Spinal cord (tissue), 10 donors: Measurements from ENCODE around the gene MYRIP. TPM values are rescaled to one million over a fixed set of nuclear protein-coding genes. Genes with fewer than 3 reads are reported as not detected.
A peak's percentile ranks its signal among the peaks of the same experiment; 100 is the strongest.

Source experiments
- DNase-seq, 6 donors: peaks; one replicate each; pipeline versions ENCODE4 v3.0.0 to v3.0.0-alpha.2; 2013 to 2015; ENCODE audit warnings: low spot score in 6 of 6, low read depth in 4 of 6
- H3K27ac ChIP-seq: one replicate; pipeline ENCODE4 v1.5.1; 2013; ENCODE audit warnings: low read depth, low read length, control low read depth
- H3K27me3 ChIP-seq: one replicate; pipeline ENCODE4 v1.6.1; 2013; ENCODE audit warnings: low read length; ENCODE audit not compliant: control insufficient read depth, insufficient read depth
- H3K36me3 ChIP-seq: one replicate; pipeline ENCODE4 v1.6.1; 2013; ENCODE audit warnings: low read length; ENCODE audit not compliant: control insufficient read depth, insufficient read depth
- H3K4me1 ChIP-seq: one replicate; pipeline ENCODE4 v1.6.1; 2013; ENCODE audit warnings: low read length; ENCODE audit not compliant: control insufficient read depth, insufficient read depth
- H3K4me3 ChIP-seq: one replicate; pipeline ENCODE4 v1.5.1; 2013; ENCODE audit warnings: low read depth, low read length, control low read depth
- H3K9me3 ChIP-seq: one replicate; pipeline ENCODE4 v1.6.1; 2013; ENCODE audit warnings: low read length; ENCODE audit not compliant: control insufficient read depth, insufficient read depth
- WGBS: methylation state at CpG from one replicate; pipeline ENCODE4 v1.1.5; 2013; ENCODE audit warnings: missing lambda C conversion rate; ENCODE audit not compliant: insufficient coverage; 5-methylcytosine and 5-hydroxymethylcytosine counted together
- polyA plus RNA-seq, 2 donors: library from polyadenylated mRNA; unstranded; fragments of 120-200 nt; gene quantifications; one replicate each; pipeline ENCODE4 v1.2.1, GENCODE V29; 2013; ENCODE audit not compliant: insufficient read length in 2 of 2
- total RNA-seq, 2 donors: library from RNA; depleted of rRNA in 1 of 2; stranded (reverse); fragments of 120-200 nt in 1 of 2; fragments of >200 nt in 1 of 2; gene quantifications; one replicate each; pipeline versions ENCODE4 v1.2.3 to v1.2.4, GENCODE V29; 2013 to 2014
- donor health status: healthy.

The MYRIP gene
- total and polyA plus RNA-seq, 4 donors = 12.5 to 18.5 (median 15.0) TPM

DNA sequence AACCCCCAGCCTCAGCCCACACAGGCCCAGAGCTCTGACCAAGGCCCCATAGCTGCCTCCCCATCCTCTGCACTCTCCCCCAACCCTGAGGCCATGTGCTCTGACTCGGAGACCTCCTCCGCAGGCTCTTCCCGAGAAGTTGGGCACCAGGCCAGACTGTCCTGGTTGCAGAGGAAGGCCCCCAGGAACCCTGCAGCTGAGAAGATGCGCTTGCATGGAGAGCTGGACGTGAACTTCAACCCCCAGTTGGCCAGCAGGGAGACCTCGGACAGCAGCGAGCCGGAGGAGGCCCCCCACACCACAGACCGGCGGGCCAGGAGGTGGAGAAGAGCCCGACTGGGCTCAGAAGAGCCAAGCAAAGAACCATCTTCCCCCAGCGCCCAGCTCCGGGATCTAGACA, 380.6 kb downstream of the MYRIP start:
- WGBS = 79% methylated on average over 13 of the region's 13 CpGs
- Histone ChIP-seq H3K27ac (no peak overlapping the region), H3K9me3 (no peaks in the 10 kb centered on the region), H3K36me3 (peaks cover 7% of the 10 kb centered on the region), H3K4me1 (peaks cover 4% of the 10 kb centered on the region), H3K27me3 (no peaks in the 10 kb centered on the region), H3K4me3 (no peak overlapping the region)
- no peak for DNase-seq

DNA sequence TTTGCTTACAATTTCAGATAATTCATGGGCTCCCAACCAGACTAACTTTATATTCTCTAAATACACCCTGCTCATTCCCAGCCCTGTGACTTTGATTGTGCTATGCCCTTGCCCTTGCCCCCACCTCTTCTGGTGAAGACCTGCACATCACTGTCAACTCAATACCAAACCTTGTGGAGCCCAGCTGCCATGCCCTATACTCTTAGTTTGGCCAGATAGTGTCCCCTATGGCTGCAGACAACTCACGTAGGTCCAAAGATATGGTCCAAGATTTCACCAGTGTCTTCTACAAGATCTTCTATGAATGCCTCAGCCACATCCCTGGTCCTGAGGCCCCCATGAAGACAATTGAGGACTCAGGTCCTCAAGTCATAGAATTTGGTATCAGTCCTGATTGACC, 381.8 kb downstream of the MYRIP start:
- Histone ChIP-seq H3K27me3 (no peaks in the 10 kb centered on the region), H3K4me1 (peaks cover 4% of the 10 kb centered on the region), H3K4me3 (no peak overlapping the region), H3K27ac (no peak overlapping the region), H3K36me3 (peaks cover 7% of the 10 kb centered on the region), H3K9me3 (no peaks in the 10 kb centered on the region)
- DNase-seq = no peak
- WGBS = 100% methylated on average over 1 of the region's 1 CpG

- H3K4me3 ChIP-seq = no peak overlapping the region
- H3K27me3 ChIP-seq = no peaks in the 10 kb centered on the region
- H3K4me1 ChIP-seq = no peaks in the 10 kb centered on the region
- WGBS = no CpG with 5 or more reads among the region's 3 CpGs
- H3K27ac ChIP-seq = no peak overlapping the region
- no peaks in the 10 kb centered on the region for H3K9me3 ChIP-seq
- DNase-seq = peak in 5 of 6 donors; percentile 15 to 84 (median 42)
- peaks cover 7% of the 10 kb centered on the region for H3K36me3 ChIP-seq
Measured at GRCh38 chr3:40191850-40192448, 382.5 kb downstream of the MYRIP start.

- WGBS = 100% methylated on average over 1 of the region's 3 CpGs
- DNase-seq = no peak
- Histone ChIP-seq H3K36me3 (peaks cover 7% of the 10 kb centered on the region), H3K4me3 (no peak overlapping the region), H3K27ac (no peak overlapping the region), H3K4me1 (no peaks in the 10 kb centered on the region), H3K27me3 (no peaks in the 10 kb centered on the region), H3K9me3 (no peaks in the 10 kb centered on the region)
Measured at GRCh38 chr3:40192628-40193027, 383.2 kb downstream of the MYRIP start.

DNA sequence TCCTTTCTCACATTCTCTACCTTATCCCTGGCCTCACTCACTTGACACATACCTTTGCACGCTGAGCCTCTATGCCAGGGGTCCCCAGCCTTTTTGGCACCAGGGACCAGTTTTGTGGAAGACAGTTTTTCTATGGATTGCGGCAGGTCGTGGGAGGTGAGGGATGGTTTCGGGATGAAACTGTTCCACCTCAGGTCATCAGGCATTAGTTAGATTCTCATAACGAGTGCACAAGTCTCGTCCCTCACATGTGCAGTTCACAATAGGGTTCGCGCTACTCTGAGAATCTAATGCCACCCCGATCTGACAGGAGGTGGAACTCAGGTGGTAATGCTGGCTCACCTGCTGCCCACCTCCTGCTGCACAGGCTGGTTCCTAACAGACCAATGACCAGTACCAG, 387.6 kb downstream of the MYRIP start:
- H3K27me3 ChIP-seq = no peaks in the 10 kb centered on the region
- H3K27ac ChIP-seq = no peak overlapping the region
- H3K9me3 ChIP-seq = no peaks in the 10 kb centered on the region
- no peaks in the 10 kb centered on the region for H3K4me1 ChIP-seq
- no peak for DNase-seq
- no peak overlapping the region for H3K4me3 ChIP-seq
- 97% methylated on average over 8 of the region's 9 CpGs for WGBS
- no peaks in the 10 kb centered on the region for H3K36me3 ChIP-seq

GRCh38 chr3:40200692-40201316, 391.4 kb downstream of the MYRIP start:
- H3K4me1 ChIP-seq = no peaks in the 10 kb centered on the region
- H3K27ac ChIP-seq = no peak overlapping the region
- H3K36me3 ChIP-seq = no peaks in the 10 kb centered on the region
- WGBS = 95% methylated on average over 3 of the region's 6 CpGs
- no peak for DNase-seq
- no peaks in the 10 kb centered on the region for H3K27me3 ChIP-seq
- H3K4me3 ChIP-seq = no peak overlapping the region
- no peaks in the 10 kb centered on the region for H3K9me3 ChIP-seq

GRCh38 chr3:40201770-40202169, 392.4 kb downstream of the MYRIP start:
- Histone ChIP-seq H3K36me3 (no peaks in the 10 kb centered on the region), H3K4me3 (no peak overlapping the region), H3K27ac (no peak overlapping the region), H3K27me3 (no peaks in the 10 kb centered on the region), H3K4me1 (no peaks in the 10 kb centered on the region), H3K9me3 (no peaks in the 10 kb centered on the region)
- DNase-seq = no peak
- 71% methylated on average over 3 of the region's 3 CpGs for WGBS

GRCh38 chr3:40206522-40206921, 397.1 kb downstream of the MYRIP start:
- no peaks in the 10 kb centered on the region for H3K9me3 ChIP-seq
- no CpG with 5 or more reads among the region's 2 CpGs for WGBS
- no peak overlapping the region for H3K27ac ChIP-seq
- no peaks in the 10 kb centered on the region for H3K4me1 ChIP-seq
- H3K27me3 ChIP-seq = no peaks in the 10 kb centered on the region
- no peak for DNase-seq
- H3K36me3 ChIP-seq = no peaks in the 10 kb centered on the region
- H3K4me3 ChIP-seq = no peak overlapping the region

GRCh38 chr3:40207796-40208195, 398.4 kb downstream of the MYRIP start:
- Histone ChIP-seq H3K4me3 (no peak overlapping the region), H3K27me3 (no peaks in the 10 kb centered on the region), H3K9me3 (no peaks in the 10 kb centered on the region), H3K36me3 (no peaks in the 10 kb centered on the region), H3K4me1 (no peaks in the 10 kb centered on the region), H3K27ac (no peak overlapping the region)
- no peak for DNase-seq

GRCh38 chr3:40208251-40208650, 398.8 kb downstream of the MYRIP start:
- H3K27ac ChIP-seq = no peak overlapping the region
- no peak overlapping the region for H3K4me3 ChIP-seq
- H3K36me3 ChIP-seq = no peaks in the 10 kb centered on the region
- WGBS = no CpG with 5 or more reads among the region's 2 CpGs
- H3K27me3 ChIP-seq = no peaks in the 10 kb centered on the region
- no peak for DNase-seq
- H3K4me1 ChIP-seq = no peaks in the 10 kb centered on the region
- no peaks in the 10 kb centered on the region for H3K9me3 ChIP-seq
